Adipose tissue (tissue), 3 donors: ENCODE results near the gene C17orf114.
"Not testable (repeated sequence)": the region's sequence is repeated elsewhere in the genome, so short reads cannot be mapped to it uniquely, and the experiment has no call there.

Experiments used
- H3K27ac ChIP-seq: one replicate; pipeline ENCODE4 v1.5.1; 2013; ENCODE audit warnings: low read depth, low read length
- WGBS, 3 donors: extraction: QIAGEN DNeasy Blood & Tissue Kit; methylation state at CpG; one replicate each; pipeline ENCODE4 v1.1.7; 2013; 5-methylcytosine and 5-hydroxymethylcytosine counted together
- donor health status: healthy with polysubstance abuse.
- donor health status: Bipolar disorder and iron deficiency.
- donor health status: healthy.

The C17orf114 gene

DNA sequence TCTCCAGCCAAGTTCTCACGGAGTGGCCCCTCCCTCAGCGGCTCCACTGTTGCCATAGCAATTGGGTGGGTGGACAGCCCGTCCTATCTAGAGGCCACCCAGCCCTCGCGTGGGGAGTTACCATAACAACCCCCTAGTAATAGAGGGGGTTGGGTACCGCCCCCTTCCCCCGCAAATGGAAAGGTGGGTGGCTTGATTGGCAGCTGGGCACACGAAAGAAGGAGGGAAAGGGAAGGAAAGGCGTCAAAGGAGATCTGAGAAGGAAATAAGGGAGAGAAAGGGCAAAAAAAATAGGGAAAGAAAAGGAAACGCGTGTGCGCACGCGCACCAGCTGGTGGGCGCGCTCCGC lies 30.7 kb upstream of the C17orf114 start:
- 0 to 3% (median 1%) methylated on average over 8 to 10 of the region's 17 CpGs for WGBS, 3 donors

DNA sequence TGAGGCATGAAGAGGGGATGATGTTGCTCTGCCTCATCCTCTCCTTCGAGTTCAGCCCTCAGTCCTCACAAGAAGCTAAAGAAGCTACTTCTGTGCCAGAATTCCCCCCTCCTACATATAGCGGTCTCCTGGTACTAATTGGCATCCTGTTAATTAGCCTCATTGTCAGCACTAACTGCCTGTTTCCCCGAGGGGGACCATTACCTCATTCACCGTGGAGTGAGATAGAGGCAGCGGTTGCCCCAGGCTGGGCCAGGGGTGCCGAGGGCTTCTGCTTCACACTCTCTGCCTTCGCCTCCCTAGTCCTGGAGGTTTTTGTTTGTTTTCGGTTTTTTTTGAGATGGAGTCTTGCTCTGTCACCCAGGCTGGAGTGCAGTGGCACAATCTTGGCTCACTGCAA lies 25.3 kb upstream of the C17orf114 start:
- WGBS, 3 donors: 72 to 75% (median 74%) methylated on average over 8 of the region's 8 CpGs
- no peak overlapping the region for H3K27ac ChIP-seq

More for the DNA sequence above, 30.7 kb upstream of the C17orf114 start:
- not testable (repeated sequence) for H3K27ac ChIP-seq

DNA sequence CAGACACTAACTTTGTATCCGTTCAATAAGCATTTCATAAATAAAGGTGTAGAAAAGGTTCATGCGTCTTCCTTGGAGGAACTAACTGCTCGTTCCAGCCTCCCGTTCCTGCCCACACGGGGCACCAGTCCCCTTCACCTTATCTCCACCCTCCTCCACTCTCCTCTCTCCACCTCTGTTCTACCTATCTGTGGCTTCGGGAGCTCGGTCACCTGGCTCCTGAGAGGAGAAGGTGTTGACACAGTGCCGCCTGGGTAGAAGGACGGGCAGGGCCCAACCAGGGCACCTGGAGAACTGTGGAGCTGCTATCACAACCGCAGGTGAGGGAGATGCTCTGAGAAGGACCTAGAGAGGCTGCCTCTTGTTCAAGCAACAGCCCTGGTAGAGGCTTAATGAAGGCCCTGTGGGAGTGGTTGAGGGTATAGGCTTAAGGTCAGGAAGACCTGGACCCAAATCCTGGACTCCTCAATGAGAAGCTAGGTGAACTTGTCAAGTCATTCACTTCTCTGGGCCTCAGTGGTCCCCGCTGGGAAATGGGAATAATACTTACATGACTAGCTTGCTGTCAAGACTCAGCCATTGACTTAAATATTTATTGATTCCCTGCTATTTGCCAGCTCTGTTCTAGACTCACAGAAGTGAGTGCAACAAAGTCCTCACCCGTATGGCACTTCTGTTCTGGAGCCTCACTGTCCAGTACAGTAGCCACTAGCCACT lies 21.4 kb upstream of the C17orf114 start:
- WGBS, 3 donors: 52 to 79% (median 74%) methylated on average over 12 of the region's 12 CpGs
- H3K27ac ChIP-seq: no peak overlapping the region

DNA sequence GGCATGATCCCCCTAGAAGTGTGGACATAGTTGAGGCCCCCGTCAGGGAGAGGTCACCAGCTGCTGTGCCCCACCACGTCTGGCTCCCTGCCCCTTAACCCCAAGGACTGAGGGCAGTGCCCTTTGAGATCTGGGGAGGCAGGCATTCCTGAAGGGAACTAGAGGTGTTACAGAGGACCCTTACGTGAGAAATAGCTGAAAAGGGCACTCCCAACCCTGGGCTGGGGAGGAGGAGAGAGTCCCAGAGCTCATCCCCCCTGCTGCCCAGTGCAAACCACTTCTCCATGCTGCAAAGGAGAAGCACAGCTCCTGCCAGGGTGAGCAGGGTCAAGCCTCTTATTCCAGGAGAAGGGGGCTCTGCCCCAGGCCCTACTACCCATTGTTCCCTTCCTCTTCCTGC lies 20.7 kb upstream of the C17orf114 start:
- no peak overlapping the region for H3K27ac ChIP-seq
- WGBS, 3 donors: 73 to 86% (median 77%) methylated on average over 3 of the region's 3 CpGs

DNA sequence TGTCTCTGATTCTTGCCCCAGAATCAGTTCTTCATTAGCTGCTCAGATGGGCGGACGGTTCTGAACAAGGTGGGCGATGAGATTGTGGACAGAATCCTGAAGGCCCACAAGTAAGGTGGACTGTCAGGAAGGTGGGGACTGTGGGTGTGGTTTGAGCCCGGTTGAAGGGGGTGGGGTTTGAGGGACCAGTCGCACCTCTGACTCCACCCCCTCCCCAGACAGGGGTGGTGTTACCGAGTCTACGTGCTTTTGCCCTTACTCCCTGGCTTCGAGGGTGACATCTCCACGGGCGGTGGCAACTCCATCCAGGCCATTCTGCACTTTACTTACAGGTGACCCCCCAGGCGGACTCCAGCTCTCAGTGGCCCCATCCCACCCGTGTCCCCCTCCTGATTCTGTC lies 16.1 kb upstream of the C17orf114 start:
- WGBS, 3 donors: 78 to 83% (median 79%) methylated on average over 10 to 12 of the region's 12 CpGs
- H3K27ac ChIP-seq: no peak overlapping the region

DNA sequence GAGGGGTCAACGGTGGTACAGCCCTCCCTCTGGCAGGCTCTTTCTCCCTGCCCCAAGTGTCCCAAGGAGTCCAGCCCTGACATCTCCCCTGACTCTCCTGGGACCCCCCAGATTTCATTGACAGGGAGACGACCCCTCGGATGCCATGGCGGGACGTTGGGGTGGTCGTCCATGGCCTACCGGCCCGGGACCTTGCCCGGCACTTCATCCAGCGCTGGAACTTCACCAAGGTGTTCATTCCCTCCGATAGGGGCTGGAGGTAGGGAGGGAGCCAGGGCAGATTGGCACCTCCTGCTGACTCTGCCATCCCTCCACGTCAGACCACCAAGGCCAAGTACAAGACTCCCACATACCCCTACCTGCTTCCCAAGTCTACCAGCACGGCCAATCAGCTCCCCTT lies 14.7 kb upstream of the C17orf114 start:
- WGBS, 3 donors: 89 to 94% (median 92%) methylated on average over 13 of the region's 13 CpGs
- no peak overlapping the region for H3K27ac ChIP-seq

DNA sequence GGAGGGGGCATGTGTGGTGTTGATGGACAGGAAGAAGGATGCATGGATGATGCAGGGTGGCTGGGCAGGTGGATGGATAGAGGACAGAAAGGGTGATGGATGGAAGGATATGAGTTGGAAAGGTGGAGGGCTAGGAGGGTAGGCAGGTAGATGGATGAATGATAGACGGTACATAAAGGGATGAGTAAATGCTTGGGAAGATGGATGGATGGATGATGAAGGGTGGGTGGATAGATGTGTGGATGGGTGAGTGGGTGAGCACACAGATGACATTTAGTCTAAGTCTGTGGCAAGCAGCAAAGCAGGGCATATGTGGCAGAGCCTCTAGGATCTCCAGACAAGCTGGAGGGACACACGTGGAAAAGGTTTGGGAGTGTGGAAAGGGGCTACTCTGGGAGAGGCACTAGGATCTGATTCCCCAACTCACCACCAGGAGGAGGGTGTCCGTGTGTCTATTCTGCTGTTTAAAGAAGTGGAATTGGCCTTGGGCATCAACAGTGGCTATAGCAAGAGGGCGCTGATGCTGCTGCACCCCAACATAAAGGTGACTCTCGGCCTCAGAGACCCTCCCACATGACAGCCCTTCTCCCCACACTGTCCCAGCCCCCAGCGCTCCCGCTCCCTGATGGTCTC lies 13.0 kb upstream of the C17orf114 start:
- H3K27ac ChIP-seq: no peak overlapping the region
- WGBS, 3 donors: 80 to 91% (median 87%) methylated on average over 7 of the region's 7 CpGs

DNA sequence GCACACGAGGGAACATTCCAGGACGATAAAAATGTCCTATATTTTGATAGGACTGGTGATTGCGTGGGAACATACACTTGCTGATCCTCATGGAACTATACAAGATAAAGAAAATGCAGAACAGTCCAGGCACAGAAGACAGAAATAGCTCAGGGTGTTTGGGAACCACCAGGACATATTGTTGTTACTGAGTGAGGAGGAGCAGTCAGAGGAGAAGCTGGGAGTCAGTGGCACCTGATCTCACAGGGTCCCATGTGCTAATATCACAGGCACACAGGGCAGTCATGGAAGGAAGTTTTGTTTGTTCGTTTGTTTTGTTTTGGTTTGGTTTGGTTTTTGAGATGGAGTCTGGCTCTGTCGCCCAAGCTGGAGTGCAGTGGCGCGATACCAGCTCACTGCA lies 10.6 kb upstream of the C17orf114 start:
- WGBS, 3 donors: 76 to 90% (median 88%) methylated on average over 7 of the region's 7 CpGs
- no peak overlapping the region for H3K27ac ChIP-seq

DNA sequence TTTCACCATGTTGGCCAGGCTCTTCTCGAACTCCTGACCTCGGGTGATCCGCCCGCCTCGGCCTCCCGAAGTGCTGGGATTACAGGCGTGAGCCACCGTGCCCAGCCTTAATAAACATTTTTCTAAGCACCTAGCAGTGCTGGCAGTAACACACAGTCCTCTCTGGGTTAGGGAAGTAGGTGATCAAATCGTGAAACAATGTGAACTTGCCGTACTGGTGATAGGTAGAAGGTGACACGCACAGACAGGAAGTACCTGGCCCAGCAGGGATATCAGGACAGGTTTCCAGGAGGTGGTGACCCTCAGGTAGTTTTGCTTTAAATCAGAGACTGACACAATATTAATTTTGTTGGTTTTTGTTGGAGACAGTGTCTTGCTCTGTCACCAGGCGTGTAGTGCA lies 9.3 kb upstream of the C17orf114 start:
- whole genome bisulfite sequencing, 3 donors: 89 to 98% (median 92%) methylated on average over 12 of the region's 12 CpGs
- no peak overlapping the region for H3K27ac ChIP-seq

DNA sequence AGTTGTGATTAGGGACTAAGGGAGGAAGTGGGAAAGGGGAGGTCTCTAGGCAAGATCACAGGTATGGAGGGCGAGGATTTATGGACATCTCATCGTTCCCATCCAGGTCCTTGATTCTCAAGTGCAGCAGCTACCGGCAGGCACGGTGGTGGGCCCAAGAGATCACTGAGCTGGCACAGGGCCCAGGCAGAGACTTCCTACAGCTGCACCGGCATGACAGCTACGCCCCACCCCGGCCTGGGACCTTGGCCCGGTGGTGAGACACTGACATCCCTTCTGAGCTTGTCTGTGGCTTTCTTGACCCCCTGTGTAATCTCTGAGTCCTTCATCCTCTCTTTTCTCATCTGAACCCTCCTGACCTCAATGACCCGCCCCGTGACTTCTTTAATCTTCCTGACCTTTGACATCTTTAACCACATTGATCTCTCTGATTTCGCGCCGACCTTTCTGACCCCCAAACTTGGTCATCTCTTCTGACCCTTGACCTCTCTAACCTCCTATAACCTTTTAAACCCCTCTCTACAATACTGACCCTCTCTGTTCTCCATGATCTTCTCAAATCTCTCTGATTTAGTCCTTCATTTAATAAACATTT lies 8.7 kb upstream of the C17orf114 start:
- WGBS, 3 donors: 52 to 79% (median 62%) methylated on average over 13 of the region's 13 CpGs
- no peak overlapping the region for H3K27ac ChIP-seq

DNA sequence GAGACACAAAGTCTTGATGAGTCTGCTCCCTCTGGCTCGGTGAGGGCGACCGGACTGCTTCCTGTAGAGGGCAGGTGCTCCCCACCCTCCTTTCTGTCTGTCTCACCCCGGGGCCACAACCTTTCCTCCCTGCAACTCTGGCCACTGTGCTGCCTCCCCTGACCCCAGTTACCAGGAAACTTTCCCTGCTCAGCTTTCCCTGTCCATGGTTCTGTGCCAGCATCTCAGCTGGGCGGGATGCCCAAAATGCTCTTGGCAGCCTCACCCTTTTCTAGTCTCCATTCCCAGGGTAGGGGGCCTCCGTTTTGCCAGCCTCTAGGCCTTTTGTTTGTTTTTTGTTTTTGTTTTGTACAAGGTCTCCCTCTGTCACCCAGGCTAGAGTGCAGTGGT lies 6.2 kb upstream of the C17orf114 start:
- no peak overlapping the region for H3K27ac ChIP-seq
- WGBS, 3 donors: 39 to 64% (median 51%) methylated on average over 6 of the region's 6 CpGs

DNA sequence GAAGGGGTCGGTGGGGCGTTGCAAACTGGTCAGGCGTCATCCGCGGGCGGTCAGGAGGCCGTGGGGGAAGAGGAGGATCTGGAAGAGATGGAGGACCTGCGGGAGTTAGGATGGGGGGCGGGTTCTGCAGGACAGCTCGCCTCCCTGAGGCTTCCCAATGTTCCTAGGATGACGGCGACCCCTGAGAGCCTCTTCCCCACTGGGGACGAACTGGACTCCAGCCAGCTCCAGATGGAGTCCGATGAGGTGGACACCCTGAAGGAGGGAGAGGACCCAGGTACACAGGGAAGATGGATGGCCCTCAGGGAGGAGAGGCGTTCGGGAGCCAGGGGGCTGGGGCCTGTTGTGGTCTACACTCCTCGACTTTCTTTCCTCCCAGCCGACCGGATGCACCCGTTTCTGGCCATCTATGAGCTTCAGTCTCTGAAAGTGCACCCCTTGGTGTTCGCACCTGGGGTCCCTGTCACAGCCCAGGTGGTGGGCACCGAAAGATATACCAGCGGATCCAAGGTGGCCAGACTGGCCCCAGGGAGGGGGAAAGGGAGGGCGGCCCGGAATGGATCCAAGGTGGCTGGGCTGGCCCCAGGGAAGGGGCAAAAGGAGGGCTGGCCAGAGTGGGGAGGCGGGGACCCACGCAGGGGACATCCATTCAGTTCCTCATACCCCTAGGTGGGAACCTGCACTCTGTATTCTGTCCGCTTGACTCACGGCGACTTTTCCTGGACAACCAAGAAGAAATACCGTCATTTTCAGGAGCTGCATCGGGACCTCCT lies 5.7 kb upstream of the C17orf114 start:
- H3K27ac ChIP-seq: no peak overlapping the region
- 27 to 36% (median 33%) methylated on average over 29 to 32 of the region's 32 CpGs for WGBS, 3 donors

DNA sequence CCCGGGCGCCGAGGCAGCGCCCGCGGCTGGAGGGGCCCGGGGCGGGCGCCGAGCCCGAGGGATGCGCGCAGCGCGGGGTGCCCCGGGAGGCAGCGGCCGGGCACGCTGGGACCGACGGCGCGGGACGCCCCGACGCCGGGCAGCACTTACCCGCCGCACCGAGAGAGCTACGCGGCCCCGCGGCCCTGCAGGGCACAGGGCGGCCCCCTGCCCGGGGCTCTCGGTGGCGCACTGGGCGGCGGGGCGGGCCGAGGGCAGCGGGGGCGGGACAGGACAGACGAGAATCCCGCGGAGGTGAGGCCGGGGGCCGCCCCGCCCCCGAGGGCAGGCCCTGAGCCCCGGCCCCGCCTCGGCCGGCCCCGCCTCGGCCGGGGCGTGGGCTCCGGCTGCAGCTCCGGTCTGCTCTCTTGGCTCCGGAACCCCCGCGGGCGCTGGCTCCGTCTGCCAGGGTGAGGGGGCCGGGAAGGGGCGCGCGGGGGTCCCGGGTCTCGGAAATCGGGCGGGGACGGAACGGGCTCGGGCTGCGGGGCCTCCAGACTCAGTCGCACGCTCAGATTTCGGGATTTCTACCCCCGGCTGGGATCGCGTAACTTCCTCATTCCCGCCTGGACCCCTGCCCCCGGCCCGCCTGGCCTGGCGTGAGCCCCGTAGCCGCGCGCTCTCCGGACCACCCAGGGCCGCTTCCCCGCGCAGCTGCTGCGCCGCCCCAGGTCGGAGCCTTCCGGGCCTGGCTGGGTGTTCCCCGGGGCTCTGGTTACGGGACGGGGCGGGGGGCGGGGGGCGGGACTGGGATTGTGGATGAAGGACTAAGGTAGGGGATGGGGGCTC lies 4.9 kb upstream of the C17orf114 start, which contains the start of gene PLD2:
PLD2 (plus strand) TSS at position 376 of the 828 bp plus-strand sequence. CDS start 621 bp downstream, outside the sequence.
- no peak within 1 kb of the TSS for H3K27ac ChIP-seq
- WGBS, 3 donors: 1% methylated on average over 53 to 106 of the region's 106 CpGs

DNA sequence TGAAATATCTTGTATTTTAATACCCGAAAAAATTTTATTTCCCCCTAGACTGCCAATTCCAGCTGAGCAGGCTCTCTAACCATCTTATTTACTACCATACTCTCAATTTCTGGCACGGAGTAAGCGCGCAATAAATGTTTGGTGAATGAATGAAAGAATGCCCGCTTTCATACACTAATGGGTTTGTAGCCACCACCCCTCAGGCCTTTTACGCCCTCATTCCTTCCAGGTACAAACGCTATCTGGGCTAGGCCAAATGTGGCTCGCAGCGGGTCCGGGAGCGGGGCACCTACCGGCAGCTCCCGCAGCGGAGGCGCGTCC lies 4.3 kb upstream of the C17orf114 start:
- 3% methylated on average over 16 of the region's 16 CpGs for WGBS, 3 donors
- H3K27ac ChIP-seq: no peak overlapping the region

DNA sequence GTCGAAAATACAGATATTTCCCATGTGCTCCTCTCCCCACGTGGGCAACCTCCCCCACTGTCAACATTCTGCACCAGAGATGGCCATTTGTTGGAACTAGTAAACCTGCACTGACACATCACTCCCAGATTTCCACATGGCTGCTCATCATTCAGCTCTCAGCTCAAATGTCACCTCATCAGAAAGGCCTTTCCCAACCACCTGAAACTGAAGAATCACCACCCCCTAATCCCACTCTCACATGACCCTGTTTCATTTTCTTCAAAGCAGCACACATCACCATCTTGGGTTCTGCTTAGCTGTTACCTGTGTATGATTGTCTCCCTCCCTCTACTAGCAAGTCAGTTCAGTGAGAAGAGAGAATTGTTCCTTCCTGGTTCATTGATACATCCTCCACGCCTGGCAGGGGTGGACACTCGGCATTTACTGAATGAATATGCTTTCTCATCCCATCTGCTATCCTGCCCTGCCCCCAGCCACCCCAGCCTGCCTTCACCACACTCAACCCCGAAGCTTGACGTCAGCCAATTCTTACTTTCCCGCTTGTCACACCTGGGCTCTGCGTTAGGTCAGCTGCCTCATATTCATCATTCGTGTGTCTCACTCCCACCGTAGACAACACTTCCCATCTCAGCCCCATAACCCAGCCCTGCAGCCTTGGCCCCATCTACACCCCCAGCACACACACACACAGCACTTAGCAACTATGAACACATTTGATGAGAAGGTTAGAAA lies 1.5 kb downstream of the C17orf114 start:
- WGBS, 3 donors: 76 to 86% (median 77%) methylated on average over 10 of the region's 10 CpGs
- no peak overlapping the region for H3K27ac ChIP-seq

DNA sequence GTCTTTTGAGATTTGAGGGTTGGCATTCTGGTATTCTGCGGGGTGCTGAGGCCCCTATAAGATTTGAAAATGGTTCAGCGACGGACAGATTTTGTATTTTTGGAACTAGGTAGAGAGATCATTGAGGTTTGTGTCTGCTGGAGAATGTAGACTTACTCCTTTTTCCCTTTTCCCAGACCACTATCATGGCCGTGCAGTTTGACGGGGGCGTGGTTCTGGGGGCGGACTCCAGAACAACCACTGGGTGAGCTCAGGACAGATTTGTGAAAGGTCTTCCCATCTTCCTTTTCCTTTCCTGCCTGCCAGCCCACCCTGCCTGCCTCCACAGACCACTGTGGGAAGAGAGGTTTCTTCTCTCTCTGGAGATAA lies 5.6 kb downstream of the C17orf114 start:
- WGBS, 3 donors: 1 to 2% (median 1%) methylated on average over 7 of the region's 7 CpGs
- no peak overlapping the region for H3K27ac ChIP-seq

DNA sequence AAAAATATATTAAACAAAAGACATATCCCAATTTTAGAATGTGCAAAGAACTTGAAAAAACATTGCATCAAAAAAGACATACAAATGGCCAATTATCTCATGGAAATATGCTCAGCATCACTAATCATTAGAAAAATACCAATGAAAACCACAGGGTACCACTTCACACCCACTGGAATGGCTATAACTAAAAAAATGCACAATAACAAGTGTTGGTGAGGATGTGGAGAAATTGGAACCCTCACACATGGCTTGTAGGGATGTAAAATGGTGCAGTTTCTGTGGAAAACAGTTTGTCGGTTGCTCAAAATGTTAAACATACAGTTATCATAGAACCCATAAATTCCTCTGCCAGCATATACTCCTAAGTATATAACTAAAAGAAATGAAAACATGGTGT lies 7.0 kb downstream of the C17orf114 start:
- WGBS, 3 donors: 98 to 100% (median 100%) methylated on average over 1 of the region's 1 CpG
- no peak overlapping the region for H3K27ac ChIP-seq

DNA sequence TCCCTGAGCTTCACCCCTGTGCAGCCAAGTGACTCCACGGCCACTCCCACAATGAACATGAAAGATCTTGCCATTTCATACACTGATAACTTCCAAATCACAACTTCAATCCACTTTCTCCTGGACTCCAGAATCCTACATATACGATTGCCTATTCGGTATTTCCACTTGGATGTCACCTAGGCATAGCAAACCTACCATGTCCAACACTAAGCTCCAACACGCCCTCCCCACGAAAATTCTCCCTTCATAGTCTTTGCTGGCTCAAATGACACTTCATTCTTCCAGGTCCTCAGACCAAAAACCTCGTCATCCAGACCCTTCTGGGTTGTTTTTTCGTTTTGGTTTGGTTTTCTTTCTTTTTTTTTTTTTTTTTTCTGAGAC lies 11.4 kb downstream of the C17orf114 start:
- WGBS, 3 donors: 30 to 57% (median 41%) methylated on average over 7 of the region's 7 CpGs
- no peak overlapping the region for H3K27ac ChIP-seq
